NCI-H82 treated with DMSO at 0.1 percent for 48 hours (cell line): ENCODE measurements around the gene ZNF385B.
"Not testable (repeated sequence)": the region's sequence is repeated elsewhere in the genome, so short reads cannot be mapped to it uniquely, and the experiment has no call there.

Experiments
- DNase-seq: peaks from one replicate; lab custom pipeline; 2025; ENCODE audit not compliant: unreplicated experiment; lab: John Stamatoyannopoulos, UW

The ZNF385B gene

GRCh38 chr2:179512281-179513035, 349.0 kb downstream of the ZNF385B start:
- DNase-seq: no peak

- no peak for DNase-seq
Measured at GRCh38 chr2:179511105-179511789, 350.2 kb downstream of the ZNF385B start.

GRCh38 chr2:179495315-179495714, 366.1 kb downstream of the ZNF385B start:
- no peak for DNase-seq

GRCh38 chr2:179488563-179488962, 372.8 kb downstream of the ZNF385B start:
- no peak for DNase-seq

- no peak for DNase-seq
Measured at GRCh38 chr2:179487010-179487731, 374.2 kb downstream of the ZNF385B start.

GRCh38 chr2:179483131-179483530, 378.3 kb downstream of the ZNF385B start:
- no peak for DNase-seq

GRCh38 chr2:179479947-179480346, 381.5 kb downstream of the ZNF385B start:
- DNase-seq: no peak

GRCh38 chr2:179478771-179479170, 382.6 kb downstream of the ZNF385B start:
- no peak for DNase-seq

- DNase-seq: no peak
Measured at GRCh38 chr2:179470992-179471391, 390.4 kb downstream of the ZNF385B start.

- DNase-seq: no peak
Measured at GRCh38 chr2:179470089-179470488, 391.3 kb downstream of the ZNF385B start.

GRCh38 chr2:179467960-179468359, 393.5 kb downstream of the ZNF385B start:
- no peak for DNase-seq

GRCh38 chr2:179467111-179467510, 394.3 kb downstream of the ZNF385B start:
- no peak for DNase-seq

- DNase-seq: no peak
Measured at GRCh38 chr2:179461420-179461819, 400.0 kb downstream of the ZNF385B start.

GRCh38 chr2:179460181-179460929, 401.1 kb downstream of the ZNF385B start:
- no peak for DNase-seq

- not testable (repeated sequence) for DNase-seq
Measured at GRCh38 chr2:179458113-179458512, 403.3 kb downstream of the ZNF385B start.

GRCh38 chr2:179455824-179456223, 405.6 kb downstream of the ZNF385B start:
- no peak for DNase-seq

- no peak for DNase-seq
Measured at GRCh38 chr2:179455172-179455524, 406.3 kb downstream of the ZNF385B start.

- no peak for DNase-seq
Measured at GRCh38 chr2:179454443-179455171, 406.8 kb downstream of the ZNF385B start.

GRCh38 chr2:179449010-179449409, 412.4 kb downstream of the ZNF385B start:
- DNase-seq: no peak

- DNase-seq: no peak
Measured at GRCh38 chr2:179447839-179448447, 413.5 kb downstream of the ZNF385B start.
